ENCODE results near the gene HS6ST1.

DNA sequence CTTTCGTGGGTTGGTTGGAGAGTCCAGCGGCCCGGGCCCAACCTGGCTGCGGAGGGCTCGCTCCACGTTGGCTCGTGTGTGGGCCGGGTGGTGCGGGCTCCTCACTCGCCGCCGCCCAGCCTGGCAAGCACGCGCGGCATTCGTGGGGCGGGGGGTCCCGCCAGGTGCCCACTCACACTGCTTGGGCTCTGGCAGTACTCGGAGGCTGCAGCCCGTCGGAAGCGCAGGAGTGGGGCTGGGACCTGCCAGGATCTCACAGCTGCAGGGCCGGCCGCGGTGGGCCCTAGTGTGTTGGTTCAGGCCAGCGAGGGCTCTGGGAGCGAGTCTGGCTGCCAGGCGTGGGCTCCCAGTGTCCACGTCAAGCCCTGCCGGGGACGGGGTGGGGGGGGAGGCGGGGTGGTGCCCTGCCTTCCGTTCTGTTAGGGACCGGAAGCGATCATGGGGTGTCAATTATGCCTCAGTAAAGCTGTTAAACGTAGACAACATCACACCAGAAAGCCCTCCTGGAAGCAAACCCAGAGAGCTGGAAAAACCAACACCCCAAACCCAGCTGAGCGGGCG, 1.0 kb upstream of the HS6ST1 start:
- TF ChIP-seq CTCF (IDR thresholded peaks at IDR 0.05; ENCODE audit: borderline replicate concordance, extremely low read depth, low read length, poor library complexity, severe bottlenecking) (no peak), EZH2 (IDR thresholded peaks at IDR 0.05; ENCODE audit: borderline replicate concordance, low read depth, low read length, severe bottlenecking) (no peak)
